Spleen (tissue), 7 donors: ENCODE data around the gene MSI2.

ENCODE experiments used
- CTCF ChIP-seq, 11 experiments: fragments of 200-600 bp in 7 of 11; fragments of 450-650 bp in 4 of 11; sonication (generic) in 4 of 11; IDR thresholded peaks in 8 of 11; conservative IDR thresholded peaks in 3 of 11; 1 replicate in 7 of 11; 2 replicates in 4 of 11; pipeline versions ENCODE4 v1.4.0 to v1.8.0; 2016 to 2021; ENCODE audit warnings: antibody characterized with exemption in 11 of 11, inconsistent platforms in 4 of 11, mild to moderate bottlenecking in 1 of 11
- POLR2AphosphoS5 ChIP-seq, 3 donors: sonication (generic); formaldehyde crosslinking; IDR thresholded peaks; one replicate each; pipeline ENCODE4 v1.5.1; 2017; ENCODE audit warnings: antibody characterized with exemption in 3 of 3
- donor health status: DM: no; HTN: no; CAD: no; lungs with moderate emphysema.
- donor health status: DM: no; HTN: no; CAD: no.
- donor health status: DM: no; HTN: no; CAD: no.

GRCh38 chr17:57553526-57553925 is 297.2 kb downstream of the MSI2 start:
- TF ChIP-seq CTCF (IDR thresholded peaks at IDR 0.05 in 8 of 11, conservative IDR thresholded peaks at IDR 0.05 in 3 of 11), result no peak
- TF ChIP-seq POLR2AphosphoS5 (IDR thresholded peaks at IDR 0.05), result no peak
